ENCODE measurements around the gene TNNT1. TPM values are rescaled to one million over a fixed set of nuclear protein-coding genes. Genes with fewer than 3 reads are reported as not detected.

TNNT1 gene
- total RNA-seq, 1 donor from 2014 or later, result 8.3 TPM

GRCh38 chr19:55146078-55146704 lies 2.8 kb downstream of the TNNT1 start:
- Mint-ChIP-seq H3K4me1 (ENCODE audit: low read depth, unreplicated experiment) (peaks cover 2% of the 10 kb centered on the region), H3K9me3 (ENCODE audit: unreplicated experiment) (peaks cover 2% of the 10 kb centered on the region), H3K27ac (ENCODE audit: unreplicated experiment) (no peak overlapping the region), H3K27me3 (ENCODE audit: low read depth, unreplicated experiment) (peaks cover 42% of the 10 kb centered on the region), H3K36me3 (ENCODE audit: low read depth, unreplicated experiment) (no peaks in the 10 kb centered on the region), H3K4me3 (ENCODE audit: unreplicated experiment) (no peak overlapping the region)
- Histone ChIP-seq H3K27me3 (ENCODE audit: insufficient read depth, low read length) (peaks cover 38% of the 10 kb centered on the region), H4K20me1 (ENCODE audit: insufficient read depth, low read length) (no peaks in the 10 kb centered on the region), H3K9me3 (ENCODE audit: insufficient read depth, low read depth, low read length) (no peaks in the 10 kb centered on the region), H3K4me2 (ENCODE audit: low read length) (no peak overlapping the region), H3K36me3 (ENCODE audit: insufficient read depth, low read length) (no peaks in the 10 kb centered on the region), H3K4me1 (ENCODE audit: insufficient read depth, low read length) (peaks cover 2% of the 10 kb centered on the region), H3K27ac (ENCODE audit: low read depth, low read length) (no peak overlapping the region), H2AFZ (ENCODE audit: low read depth, low read length) (no peak overlapping the region), H3K9ac (ENCODE audit: low read length) (no peak overlapping the region), H3K4me3 (ENCODE audit: insufficient read depth, low read depth, low read length) (no peak overlapping the region), H3K79me2 (ENCODE audit: insufficient read depth, low read length) (no peaks in the 10 kb centered on the region)
- no peak for TF ChIP-seq CTCF (IDR thresholded peaks at IDR 0.05; ENCODE audit: insufficient read depth, low read depth, low read length)
- TF ChIP-seq EZH2 (IDR thresholded peaks at IDR 0.05; ENCODE audit: insufficient read depth, low read length), result no peak
- DNase-seq (ENCODE audit: low read depth) (no peak), FAIRE-seq (no peak)

GRCh38 chr19:55145232-55145631 lies 3.8 kb downstream of the TNNT1 start:
- Histone ChIP-seq H3K4me2 (ENCODE audit: low read length) (no peak overlapping the region), H3K27me3 (ENCODE audit: insufficient read depth, low read length) (peaks cover 33% of the 10 kb centered on the region), H3K9ac (ENCODE audit: low read length) (no peak overlapping the region), H3K27ac (ENCODE audit: low read depth, low read length) (no peak overlapping the region), H3K9me3 (ENCODE audit: insufficient read depth, low read depth, low read length) (no peaks in the 10 kb centered on the region), H3K4me1 (ENCODE audit: insufficient read depth, low read length) (peaks cover 2% of the 10 kb centered on the region), H3K4me3 (ENCODE audit: insufficient read depth, low read depth, low read length) (no peak overlapping the region), H2AFZ (ENCODE audit: low read depth, low read length) (no peak overlapping the region), H3K79me2 (ENCODE audit: insufficient read depth, low read length) (no peaks in the 10 kb centered on the region), H4K20me1 (ENCODE audit: insufficient read depth, low read length) (no peaks in the 10 kb centered on the region), H3K36me3 (ENCODE audit: insufficient read depth, low read length) (no peaks in the 10 kb centered on the region)
- no peak for FAIRE-seq
- no peaks in the 10 kb centered on the region for H3K36me3 Mint-ChIP-seq (ENCODE audit: low read depth, unreplicated experiment)
- no peak for TF ChIP-seq CTCF (IDR thresholded peaks at IDR 0.05; ENCODE audit: insufficient read depth, low read depth, low read length)
- TF ChIP-seq EZH2 (IDR thresholded peaks at IDR 0.05; ENCODE audit: insufficient read depth, low read length), result no peak
- peaks cover 40% of the 10 kb centered on the region for H3K27me3 Mint-ChIP-seq (ENCODE audit: low read depth, unreplicated experiment)
- peaks cover 1% of the 10 kb centered on the region for H3K9me3 Mint-ChIP-seq (ENCODE audit: unreplicated experiment)
- peaks cover 2% of the 10 kb centered on the region for H3K4me1 Mint-ChIP-seq (ENCODE audit: low read depth, unreplicated experiment)
- no peak overlapping the region for H3K4me3 Mint-ChIP-seq (ENCODE audit: unreplicated experiment)
- H3K27ac Mint-ChIP-seq (ENCODE audit: unreplicated experiment), result no peak overlapping the region
- no peak for DNase-seq (ENCODE audit: low read depth)

- Mint-ChIP-seq H3K4me3 (ENCODE audit: unreplicated experiment) (no peak overlapping the region), H3K9me3 (ENCODE audit: unreplicated experiment) (no peaks in the 10 kb centered on the region), H3K27me3 (ENCODE audit: low read depth, unreplicated experiment) (peaks cover 29% of the 10 kb centered on the region), H3K27ac (ENCODE audit: unreplicated experiment) (no peak overlapping the region), H3K36me3 (ENCODE audit: low read depth, unreplicated experiment) (no peaks in the 10 kb centered on the region), H3K4me1 (ENCODE audit: low read depth, unreplicated experiment) (no peaks in the 10 kb centered on the region)
- DNase-seq (ENCODE audit: low read depth) (no peak), FAIRE-seq (no peak)
- Histone ChIP-seq H3K4me1 (ENCODE audit: insufficient read depth, low read length) (peaks cover under 1% of the 10 kb centered on the region), H3K27ac (ENCODE audit: low read depth, low read length) (no peak overlapping the region), H3K9me3 (ENCODE audit: insufficient read depth, low read depth, low read length) (no peaks in the 10 kb centered on the region), H4K20me1 (ENCODE audit: insufficient read depth, low read length) (no peaks in the 10 kb centered on the region), H2AFZ (ENCODE audit: low read depth, low read length) (peak overlapping the region; percentile 56), H3K4me2 (ENCODE audit: low read length) (peak overlapping the region; percentile 69), H3K27me3 (ENCODE audit: insufficient read depth, low read length) (peaks cover 14% of the 10 kb centered on the region), H3K4me3 (ENCODE audit: insufficient read depth, low read depth, low read length) (no peak overlapping the region), H3K36me3 (ENCODE audit: insufficient read depth, low read length) (no peaks in the 10 kb centered on the region), H3K79me2 (ENCODE audit: insufficient read depth, low read length) (no peaks in the 10 kb centered on the region), H3K9ac (ENCODE audit: low read length) (no peak overlapping the region)
- TF ChIP-seq CTCF (IDR thresholded peaks at IDR 0.05; ENCODE audit: insufficient read depth, low read depth, low read length), result no peak
- no peak for TF ChIP-seq EZH2 (IDR thresholded peaks at IDR 0.05; ENCODE audit: insufficient read depth, low read length)
These were observed 7.3 kb downstream of the TNNT1 start for GRCh38 chr19:55141696-55142095.

Data from astrocyte (in vitro differentiated cells and primary cell).